H1 (cell line): Measurements from ENCODE around the gene LEFTY2. TPM values are rescaled to one million over a fixed set of nuclear protein-coding genes. Genes with fewer than 3 reads are reported as not detected.
A peak's percentile ranks its signal among the peaks of the same experiment; 100 is the strongest.

Experiments
- CTCF ChIA-PET: fragments of 300-600 bp; sonication (Branson Sonifier 250); formaldehyde crosslinking; loops from one replicate; lab custom pipeline; 2021; ENCODE audit not compliant: partially characterized antibody; lab: Charles Lee
- POLR2A ChIA-PET: fragments of 300-600 bp; sonication (Branson Sonifier 250); formaldehyde crosslinking; loops from one replicate; lab custom pipeline; 2021; ENCODE audit warnings: inconsistent platforms; ENCODE audit not compliant: partially characterized antibody; lab: Charles Lee
- DNase-seq, 2 experiments: peaks; one replicate each; pipeline versions ENCODE4 v3.0.0 to v3.0.0-alpha.2; 2010 to 2022; ENCODE audit warnings: low spot score in 2 of 2, low read depth in 1 of 2, mixed read lengths in 1 of 2
- FAIRE-seq: peaks from 2 replicates; lab custom pipeline; 2011; peaks lifted over from hg19 to GRCh38; lab: Jason Lieb, UNC
- H2AFZ ChIP-seq: 2 replicates; pipeline ENCODE4 v1.8.1; 2012; ENCODE audit warnings: low read length, inconsistent platforms
- H2AK5ac ChIP-seq: 2 replicates; pipeline ENCODE4 v1.6.1; 2013; ENCODE audit warnings: low read depth, low read length
- H2BK120ac ChIP-seq: replicated peaks from 2 replicates; pipeline ENCODE3; 2013; ENCODE audit warnings: low read depth, low read length, inconsistent platforms
- H2BK12ac ChIP-seq: 2 replicates; pipeline ENCODE4 v1.6.1; 2013; ENCODE audit warnings: low read depth, low read length
- H2BK15ac ChIP-seq: 2 replicates; pipeline ENCODE4 v1.6.1; 2013; ENCODE audit warnings: low read length
- H2BK20ac ChIP-seq: 2 replicates; pipeline ENCODE4 v1.6.1; 2013; ENCODE audit warnings: low read length
- H2BK5ac ChIP-seq: 2 replicates; pipeline ENCODE4 v1.6.1; 2013; ENCODE audit warnings: low read depth, low read length
- H3K14ac ChIP-seq: 2 replicates; pipeline ENCODE4 v1.6.1; 2013; ENCODE audit warnings: inconsistent platforms; ENCODE audit not compliant: insufficient read length
- H3K18ac ChIP-seq: 2 replicates; pipeline ENCODE4 v1.6.1; 2013; ENCODE audit warnings: low read length; ENCODE audit errors: extremely low read depth
- H3K23ac ChIP-seq: 2 replicates; pipeline ENCODE4 v1.6.1; 2013; ENCODE audit warnings: inconsistent platforms; ENCODE audit not compliant: insufficient read length
- H3K23me2 ChIP-seq: 2 replicates; pipeline ENCODE4 v1.6.1; 2013; ENCODE audit warnings: low read depth, low read length
- H3K27ac ChIP-seq: 2 replicates; pipeline ENCODE4 v1.6.1; 2011; ENCODE audit warnings: low read depth, low read length, inconsistent platforms
- H3K27me3 ChIP-seq, 4 experiments: replicated peaks in 1 of 4; 1 replicate in 1 of 4; 2 replicates in 3 of 4; pipeline versions ENCODE4 v1.6.1 to v1.8.1; 2011 to 2013; ENCODE audit warnings: low read length in 3 of 4, mild to moderate bottlenecking in 3 of 4, inconsistent platforms in 2 of 4, mixed read lengths in 2 of 4, moderate library complexity in 1 of 4; ENCODE audit not compliant: control insufficient read depth in 3 of 4, insufficient read depth in 3 of 4; ENCODE audit errors: extremely low read depth in 1 of 4
- H3K36me3 ChIP-seq, 4 experiments: 2 replicates each; pipeline versions ENCODE4 v1.6.1 to v1.8.1; 2011 to 2013; ENCODE audit warnings: mild to moderate bottlenecking in 4 of 4, low read length in 3 of 4, moderate library complexity in 2 of 4, control low read depth in 1 of 4, inconsistent platforms in 1 of 4; ENCODE audit not compliant: insufficient read depth in 4 of 4, control insufficient read depth in 2 of 4
- H3K4ac ChIP-seq: replicated peaks from 2 replicates; pipeline ENCODE3; 2013; ENCODE audit warnings: low read length, low read depth, mixed read lengths, inconsistent platforms; ENCODE audit not compliant: insufficient read length
- H3K4me1 ChIP-seq, 4 experiments: replicated peaks in 1 of 4; 1 replicate in 1 of 4; 2 replicates in 3 of 4; pipeline versions ENCODE4 v1.6.1 to v1.8.1; 2011 to 2013; ENCODE audit warnings: low read length in 3 of 4, inconsistent platforms in 2 of 4, mixed read lengths in 1 of 4; ENCODE audit not compliant: insufficient read depth in 4 of 4, control insufficient read depth in 3 of 4
- H3K4me2 ChIP-seq, 2 experiments: 2 replicates each; pipeline versions ENCODE4 v1.6.1 to v1.8.1; 2011 to 2013; ENCODE audit warnings: low read depth in 2 of 2, low read length in 2 of 2, control low read depth in 1 of 2, inconsistent platforms in 1 of 2, mild to moderate bottlenecking in 1 of 2; ENCODE audit not compliant: insufficient read depth in 1 of 2
- H3K4me3 ChIP-seq, 4 experiments: fragments of 200-600, 300-600 bp in 1 of 4; sonication (generic), shearing (Covaris generic), sonication (Bioruptor Twin) in 1 of 4; 2 replicates each; pipeline versions ENCODE4 v1.5.1 to v1.8.1; 2011 to 2016; ENCODE audit warnings: low read length in 4 of 4, low read depth in 3 of 4, control low read depth in 2 of 4, inconsistent platforms in 2 of 4, mild to moderate bottlenecking in 2 of 4, mixed read lengths in 1 of 4, moderate library complexity in 1 of 4; ENCODE audit not compliant: insufficient read depth in 2 of 4; ENCODE audit errors: extremely low read depth in 1 of 4
- H3K56ac ChIP-seq: replicated peaks from 2 replicates; pipeline ENCODE3; 2013; ENCODE audit warnings: low read depth, mild to moderate bottlenecking, mixed read lengths, low read length, inconsistent platforms; ENCODE audit not compliant: insufficient read length
- H3K79me1 ChIP-seq: 2 replicates; pipeline ENCODE4 v1.6.1; 2013; ENCODE audit warnings: low read depth, low read length, control low read depth
- H3K79me2 ChIP-seq, 2 experiments: 2 replicates each; pipeline versions ENCODE4 v1.6.1 to v1.8.1; 2012 to 2013; ENCODE audit warnings: low read length in 2 of 2, mild to moderate bottlenecking in 2 of 2, inconsistent platforms in 1 of 2; ENCODE audit not compliant: insufficient read depth in 2 of 2, control insufficient read depth in 1 of 2
- H3K9ac ChIP-seq, 4 experiments: replicated peaks in 1 of 4; 1 replicate in 1 of 4; 2 replicates in 3 of 4; pipeline versions ENCODE4 v1.6.1 to v1.8.1; 2011 to 2013; ENCODE audit warnings: low read depth in 3 of 4, low read length in 3 of 4, control low read depth in 2 of 4, mild to moderate bottlenecking in 2 of 4, moderate library complexity in 2 of 4, inconsistent platforms in 1 of 4; ENCODE audit errors: extremely low read depth in 1 of 4
- H3K9me3 ChIP-seq, 2 experiments: 2 replicates each; pipeline versions ENCODE4 v1.6.1 to v1.8.1; 2012 to 2013; ENCODE audit warnings: mild to moderate bottlenecking in 2 of 2, moderate library complexity in 2 of 2, control low read depth in 1 of 2, inconsistent platforms in 1 of 2, low read depth in 1 of 2, low read length in 1 of 2, mixed read lengths in 1 of 2; ENCODE audit not compliant: insufficient read depth in 2 of 2
- H4K20me1 ChIP-seq, 2 experiments: replicated peaks in 1 of 2; 2 replicates each; pipeline versions ENCODE3 to v1.8.1; 2011 to 2013; ENCODE audit warnings: inconsistent platforms in 2 of 2, low read length in 2 of 2, mild to moderate bottlenecking in 1 of 2; ENCODE audit not compliant: insufficient read depth in 2 of 2, control insufficient read depth in 1 of 2
- H4K5ac ChIP-seq: 2 replicates; pipeline ENCODE4 v1.6.1; 2013; ENCODE audit warnings: low read length, low read depth, mixed read lengths, inconsistent platforms; ENCODE audit not compliant: insufficient read length
- H4K8ac ChIP-seq: 2 replicates; pipeline ENCODE4 v1.8.0; 2013; ENCODE audit warnings: mild to moderate bottlenecking, moderate library complexity, low read length, inconsistent platforms; ENCODE audit not compliant: insufficient read depth; ENCODE audit errors: extremely low read depth
- H4K91ac ChIP-seq: replicated peaks from 2 replicates; pipeline ENCODE3; 2013; ENCODE audit warnings: low read length, mixed read lengths, inconsistent platforms; ENCODE audit not compliant: insufficient read length
- ATF3 ChIP-seq: IDR thresholded peaks from 2 replicates; pipeline ENCODE4 v1.6.1; 2011; ENCODE audit warnings: low read depth, mild to moderate bottlenecking, low read length; ENCODE audit not compliant: insufficient read depth
- EZH2 ChIP-seq: fragments of 200-600 bp; sonication (generic); IDR thresholded peaks from 2 replicates; pipeline ENCODE4 v1.7.1; 2012; ENCODE audit warnings: low read depth, mild to moderate bottlenecking, moderate library complexity, low read length, inconsistent platforms; ENCODE audit not compliant: severe bottlenecking
- GABPA ChIP-seq: IDR thresholded peaks from 2 replicates; pipeline ENCODE4 v1.6.1; 2011; ENCODE audit warnings: mild to moderate bottlenecking, low read length, moderate library complexity, borderline replicate concordance; ENCODE audit not compliant: insufficient read depth
- SIRT6 ChIP-seq: IDR thresholded peaks from one replicate; pipeline ENCODE4 v1.7.1; 2012; ENCODE audit warnings: low read length, inconsistent platforms
- SP1 ChIP-seq: IDR thresholded peaks from 2 replicates; pipeline ENCODE4 v1.6.1; 2011; ENCODE audit warnings: low read depth, low read length
- WGBS, 2 experiments: shearing (Covaris generic) in 1 of 2; methylation state at CpG; one replicate each; pipeline versions ENCODE4 v1.1.6 to v1.1.7; 2013 to 2015; ENCODE audit warnings: low lambda C conversion rate in 2 of 2, mixed read lengths in 2 of 2, inconsistent platforms in 1 of 2, low coverage in 1 of 2, missing lambda C conversion rate in 1 of 2; ENCODE audit not compliant: insufficient replicate concordance in 2 of 2, insufficient coverage in 1 of 2, insufficient read length in 1 of 2; ENCODE audit errors: extremely low coverage in 1 of 2, missing lambda C conversion rate in 1 of 2; 5-methylcytosine and 5-hydroxymethylcytosine counted together
- polyA plus RNA-seq, 7 experiments: library from polyadenylated mRNA; depleted of rRNA in 3 of 7; stranded (reverse) in 5 of 7; unstranded in 2 of 7; fragments of >200 nt in 5 of 7; fragments of 200-250 nt in 2 of 7; gene quantifications; 1 replicate in 5 of 7; 2 replicates in 1 of 7; 4 replicates in 1 of 7; pipeline versions ENCODE4 v1.2.1 to v1.2.3, GENCODE V29; 2011 to 2013; ENCODE audit warnings: missing spikeins in 2 of 7, mixed read lengths in 2 of 7
- total RNA-seq: library from RNA; stranded (reverse); fragmentation: NEBNext Ultra II Directional; extraction: Animal tissue kit (Norgen Biotek cat#: 25700); gene quantifications from 2 replicates; pipeline ENCODE4 v1.2.1, GENCODE V29; 2021

Gene LEFTY2
- total and polyA plus RNA-seq, 2 of the 8 experiments (the other 6 are each of a cell fraction or from before 2014, with no cell fraction given) = 2.6 to 4.3 TPM

GRCh38 chr1:225908773-225909172, 32.2 kb downstream of the LEFTY2 start:
- H2BK12ac ChIP-seq = 0 out of 2 replicates have a peak overlapping the region, but pooled peaks have one; percentile 68
- no peak overlapping the region for H2BK15ac ChIP-seq
- no peaks in the 10 kb centered on the region for H3K23me2 ChIP-seq
- H3K9ac ChIP-seq = no peak overlapping the region
- H4K5ac ChIP-seq = no peak overlapping the region
- FAIRE-seq = no peak
- no peak overlapping the region for H3K4me3 ChIP-seq
- no peaks in the 10 kb centered on the region for H3K36me3 ChIP-seq
- CTCF ChIA-PET = interaction anchor here (0.6 to 18.7 kb wide), 11 partner anchors 12 to 535 kb away, joined by 3 to 406 read pairs (median 5); partner anchors contain the start of genes LEFTY1 and TMEM63A
- no peak overlapping the region for H3K14ac ChIP-seq
- H4K8ac ChIP-seq = no peak overlapping the region
- no peak for TF ChIP-seq ATF3
- no peak for TF ChIP-seq EZH2
- TF ChIP-seq SP1 = no peak
- TF ChIP-seq GABPA = no peak
- TF ChIP-seq SIRT6 = no peak
- TF ChIP-seq, all 59 proteins: peak for 0
- 89% methylated on average over 2 of the region's 2 CpGs; no CpG with 5 or more reads in 1 of the 2 experiments for WGBS, 2 experiments
- Histone ChIP-seq H3K4me2 (no peak overlapping the region), H3K23ac (no peak overlapping the region), H4K20me1 (no peaks in the 10 kb centered on the region), H3K9me3 (no peaks in the 10 kb centered on the region), H2AFZ (no peak overlapping the region), H3K79me2 (no peaks in the 10 kb centered on the region), H3K27me3 (no peaks in the 10 kb centered on the region; a peak in 2 of 7 replicates), H3K79me1 (no peaks in the 10 kb centered on the region), H2BK120ac (no peak overlapping the region), H3K27ac (no peak overlapping the region), H2BK5ac (no peak overlapping the region), H4K91ac (no peak overlapping the region), H3K4me1 (peaks cover 0 to 7% (median 1%) of the 10 kb centered on the region in 4 experiments; a peak in 2 of 7 replicates), H2AK5ac (no peak overlapping the region), H3K18ac (no peak overlapping the region), H2BK20ac (no peak overlapping the region), H3K4ac (no peak overlapping the region), H3K56ac (no peak overlapping the region)
- POLR2A ChIA-PET = interaction anchor here (1.1 to 5.3 kb wide), 6 partner anchors 10 to 153 kb away, joined by 3 to 41 read pairs (median 6); partner anchors contain the start of genes H3-3A, LEFTY1 and TMEM63A
- no peak for DNase-seq
